ENCODE results near the gene EIPR1.

- TF ChIP-seq TAF1 (IDR thresholded peaks at IDR 0.05; ENCODE audit: borderline replicate concordance, low read depth, low read length) = no peak
- no peak for TF ChIP-seq POLR2AphosphoS5 (IDR thresholded peaks at IDR 0.05; ENCODE audit: low read depth, low read length)
- no peak for TF ChIP-seq POLR2A (IDR thresholded peaks at IDR 0.05; ENCODE audit: low read depth, low read length)
Observed at GRCh38 chr2:3314626-3315025, 63.0 kb downstream of the EIPR1 start.
